WTC11 (cell line): ENCODE data around the gene LRTM2.

Experiments
- CTCF ChIP-seq: fragments of 200-600 bp; IDR thresholded peaks from 2 replicates; pipeline ENCODE4 v1.8.0; 2022; ENCODE audit warnings: antibody characterized with exemption
- TF ChIP-seq, protein P1 (sequence below): sonication (generic); formaldehyde crosslinking; IDR thresholded peaks from 2 replicates; pipeline ENCODE4 v1.8.1; 2022; ENCODE audit warnings: low read depth, mild to moderate bottlenecking, moderate library complexity, missing genetic modification reagents, borderline replicate concordance

DNA sequence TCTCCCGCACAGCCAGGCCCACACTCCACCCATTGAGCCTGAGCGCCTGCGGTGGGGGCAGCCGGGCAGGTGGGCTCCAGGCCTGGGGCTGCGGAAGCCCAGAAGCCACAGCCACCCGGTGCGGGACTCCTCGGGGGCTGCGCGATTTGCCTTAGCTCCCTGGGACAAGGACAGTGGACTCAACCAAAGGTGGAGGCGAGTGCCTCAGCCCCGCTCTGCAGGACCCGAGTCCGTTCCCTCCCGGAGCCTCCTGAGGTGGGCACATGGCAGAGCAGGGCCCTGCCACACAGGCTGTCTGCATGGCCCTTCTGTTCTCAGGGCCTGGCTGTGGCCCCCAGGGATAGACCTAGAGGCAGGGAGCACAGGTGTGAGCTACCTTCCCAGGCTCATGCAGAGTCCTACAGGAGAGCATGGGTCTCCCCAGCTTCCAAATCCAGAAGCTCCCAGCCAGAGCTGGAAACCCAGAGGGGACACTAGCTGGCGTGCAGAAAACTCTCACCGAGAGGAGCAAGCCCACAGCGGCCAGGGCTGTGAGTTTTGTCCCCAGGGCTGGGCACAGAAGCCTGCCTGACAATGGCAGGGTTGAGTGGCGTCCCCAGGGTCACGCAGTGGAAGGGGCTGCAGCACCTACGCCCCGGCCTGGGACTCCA is 22.2 kb upstream of the LRTM2 start:
- TF ChIP-seq CTCF: no peak
- TF ChIP-seq, protein P1, sequence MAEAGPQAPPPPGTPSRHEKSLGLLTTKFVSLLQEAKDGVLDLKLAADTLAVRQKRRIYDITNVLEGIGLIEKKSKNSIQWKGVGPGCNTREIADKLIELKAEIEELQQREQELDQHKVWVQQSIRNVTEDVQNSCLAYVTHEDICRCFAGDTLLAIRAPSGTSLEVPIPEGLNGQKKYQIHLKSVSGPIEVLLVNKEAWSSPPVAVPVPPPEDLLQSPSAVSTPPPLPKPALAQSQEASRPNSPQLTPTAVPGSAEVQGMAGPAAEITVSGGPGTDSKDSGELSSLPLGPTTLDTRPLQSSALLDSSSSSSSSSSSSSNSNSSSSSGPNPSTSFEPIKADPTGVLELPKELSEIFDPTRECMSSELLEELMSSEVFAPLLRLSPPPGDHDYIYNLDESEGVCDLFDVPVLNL (CRISPR knock-in tag): no peak
